Measurements from ENCODE around the gene ZBTB20. TPM values are rescaled to one million over a fixed set of nuclear protein-coding genes. Genes with fewer than 3 reads are reported as not detected.

The ZBTB20 gene
- total and polyA plus RNA-seq, 2 donors (not counting 1 experiment from before 2014, with no cell fraction given), result 4.0 to 123 TPM

DNA sequence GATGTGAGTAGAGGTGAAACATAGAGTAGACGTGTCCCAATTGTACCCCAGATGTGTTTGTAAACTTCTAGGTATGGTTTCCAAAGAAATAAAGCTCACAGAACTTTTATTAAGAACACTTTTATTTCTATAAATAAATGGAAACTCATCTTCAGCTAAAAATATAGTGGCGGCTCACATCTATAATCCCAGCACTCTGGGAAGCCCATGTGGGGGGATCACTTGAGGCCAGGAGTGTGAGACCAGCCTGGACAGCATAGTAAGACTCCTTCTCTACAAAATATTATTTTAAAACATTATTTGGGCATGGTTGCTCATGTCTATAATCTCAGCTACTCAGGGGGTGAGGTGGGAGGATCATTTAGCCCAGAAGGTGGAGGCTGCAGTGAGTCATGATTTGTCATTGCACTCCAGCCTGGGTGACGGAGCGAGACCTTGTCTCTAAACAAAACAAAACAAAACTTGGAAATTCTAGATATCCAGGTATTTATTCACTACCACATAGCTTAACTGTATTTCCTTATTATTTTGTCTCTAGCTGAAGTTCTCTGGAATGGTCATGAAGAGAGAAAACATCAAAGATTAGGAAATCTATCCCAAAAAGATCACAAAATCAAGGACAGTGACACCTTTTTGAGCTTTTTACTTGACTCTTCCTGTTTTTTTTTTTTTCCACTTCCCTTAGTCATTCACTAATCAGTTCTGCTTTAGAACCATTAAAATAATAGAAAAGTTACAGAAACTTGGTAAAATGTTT lies 595.1 kb downstream of the ZBTB20 start:
- Mint-ChIP-seq H3K4me1 (no peaks in the 10 kb centered on the region), H3K27me3 (no peaks in the 10 kb centered on the region), H3K27ac (no peak overlapping the region), H3K9me3 (ENCODE audit: insufficient read depth) (no peaks in the 10 kb centered on the region), H3K4me3 (no peak overlapping the region)
- DNase-seq (no peak), ATAC-seq (ENCODE audit: low read depth) (no peak)
- H3K9ac ChIP-seq (ENCODE audit: low read length), result no peak overlapping the region
- no peak overlapping the region for H3K27ac ChIP-seq (ENCODE audit: low read length in 2 of 2)
- peaks cover 0 to 1% (median 0%) of the 10 kb centered on the region in 3 donors for H3K9me3 ChIP-seq (ENCODE audit: control extremely low read depth in 1 of 3, control insufficient read depth in 2 of 3, insufficient read depth in 1 of 3, low read length in 2 of 3)
- H3K79me2 ChIP-seq (ENCODE audit: control insufficient read depth, insufficient read depth, low read length), result no peaks in the 10 kb centered on the region
- no peak overlapping the region for H3K4me2 ChIP-seq (replicated peaks; ENCODE audit: low read depth, low read length, poor library complexity, severe bottlenecking)
- POLR2A ChIA-PET, result no interaction called here
- H2AFZ ChIP-seq (ENCODE audit: insufficient read depth, low read depth, low read length, poor library complexity, severe bottlenecking), result no peak overlapping the region
- no peak overlapping the region for H3K4me3 ChIP-seq (ENCODE audit: control extremely low read depth in 1 of 5, extremely low read depth in 1 of 5, insufficient read depth in 1 of 5, low read depth in 2 of 5, low read length in 4 of 5)
- H3K36me3 ChIP-seq (replicated peaks in 1 of 2; ENCODE audit: control extremely low read depth in 1 of 2, control insufficient read depth in 1 of 2, extremely low read depth in 1 of 2, insufficient read depth in 2 of 2, low read length in 1 of 2), result peaks cover 0 to 2% of the 10 kb centered on the region in 2 experiments
- no peaks in the 10 kb centered on the region for H3K27me3 ChIP-seq (replicated peaks in 1 of 4; ENCODE audit: control extremely low read depth in 1 of 4, control insufficient read depth in 3 of 4, insufficient read depth in 4 of 4, low read length in 3 of 4)
- H3K4me1 ChIP-seq (ENCODE audit: control insufficient read depth in 2 of 2, insufficient read depth in 2 of 2, low read length in 2 of 2), result no peaks in the 10 kb centered on the region
- no peaks in the 10 kb centered on the region for H4K20me1 ChIP-seq (ENCODE audit: control insufficient read depth, insufficient read depth, low read length, poor library complexity, severe bottlenecking)
- no CpG with 5 or more reads among the region's 4 CpGs for WGBS (ENCODE audit: insufficient coverage)
- TF ChIP-seq, protein P1, sequence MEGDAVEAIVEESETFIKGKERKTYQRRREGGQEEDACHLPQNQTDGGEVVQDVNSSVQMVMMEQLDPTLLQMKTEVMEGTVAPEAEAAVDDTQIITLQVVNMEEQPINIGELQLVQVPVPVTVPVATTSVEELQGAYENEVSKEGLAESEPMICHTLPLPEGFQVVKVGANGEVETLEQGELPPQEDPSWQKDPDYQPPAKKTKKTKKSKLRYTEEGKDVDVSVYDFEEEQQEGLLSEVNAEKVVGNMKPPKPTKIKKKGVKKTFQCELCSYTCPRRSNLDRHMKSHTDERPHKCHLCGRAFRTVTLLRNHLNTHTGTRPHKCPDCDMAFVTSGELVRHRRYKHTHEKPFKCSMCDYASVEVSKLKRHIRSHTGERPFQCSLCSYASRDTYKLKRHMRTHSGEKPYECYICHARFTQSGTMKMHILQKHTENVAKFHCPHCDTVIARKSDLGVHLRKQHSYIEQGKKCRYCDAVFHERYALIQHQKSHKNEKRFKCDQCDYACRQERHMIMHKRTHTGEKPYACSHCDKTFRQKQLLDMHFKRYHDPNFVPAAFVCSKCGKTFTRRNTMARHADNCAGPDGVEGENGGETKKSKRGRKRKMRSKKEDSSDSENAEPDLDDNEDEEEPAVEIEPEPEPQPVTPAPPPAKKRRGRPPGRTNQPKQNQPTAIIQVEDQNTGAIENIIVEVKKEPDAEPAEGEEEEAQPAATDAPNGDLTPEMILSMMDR (IDR thresholded peaks at IDR 0.05), result no peak
- TF ChIP-seq EZH2 (IDR thresholded peaks at IDR 0.05; ENCODE audit: borderline replicate concordance, insufficient read depth, low read depth, low read length, poor library complexity, severe bottlenecking), result no peak
- intact Hi-C loops (cut with micrococcal nuclease), result no loop called here
- CTCF ChIA-PET, result interaction anchor here (0.7 to 1.3 kb wide), 3 partner anchors 29 to 265 kb away, joined by 3 read pairs; no protein-coding TSS in a partner anchor

DNA sequence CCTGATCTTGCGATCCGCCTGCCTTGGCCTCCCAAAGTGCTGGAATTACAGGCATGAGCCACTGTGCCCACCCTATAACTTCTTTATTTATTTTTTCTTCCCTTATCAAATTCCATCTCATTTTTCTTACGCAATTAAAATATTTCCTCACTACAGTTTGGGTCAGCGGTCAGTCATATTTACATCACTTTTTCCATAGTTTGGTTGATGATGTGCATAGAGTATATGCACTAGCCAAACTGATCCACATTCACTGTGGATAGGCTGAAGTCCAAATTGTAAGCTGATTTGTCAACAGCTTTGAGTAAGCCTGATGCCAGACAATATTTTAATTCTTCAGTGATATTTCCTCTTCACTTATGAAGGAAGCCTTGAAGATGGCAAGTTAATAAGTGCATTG lies 596.9 kb downstream of the ZBTB20 start:
- intact Hi-C loops (cut with micrococcal nuclease), result no loop called here
- Histone ChIP-seq H3K27ac (ENCODE audit: low read length in 2 of 2) (no peak overlapping the region), H3K27me3 (replicated peaks in 1 of 4; ENCODE audit: control extremely low read depth in 1 of 4, control insufficient read depth in 3 of 4, insufficient read depth in 4 of 4, low read length in 3 of 4) (no peaks in the 10 kb centered on the region), H2AFZ (ENCODE audit: insufficient read depth, low read depth, low read length, poor library complexity, severe bottlenecking) (no peak overlapping the region), H3K4me3 (ENCODE audit: control extremely low read depth in 1 of 5, extremely low read depth in 1 of 5, insufficient read depth in 1 of 5, low read depth in 2 of 5, low read length in 4 of 5) (no peak overlapping the region), H3K4me2 (replicated peaks; ENCODE audit: low read depth, low read length, poor library complexity, severe bottlenecking) (no peak overlapping the region), H3K9me3 (ENCODE audit: control extremely low read depth in 1 of 3, control insufficient read depth in 2 of 3, insufficient read depth in 1 of 3, low read length in 2 of 3) (peaks cover 0 to 1% (median 0%) of the 10 kb centered on the region in 3 donors), H4K20me1 (ENCODE audit: control insufficient read depth, insufficient read depth, low read length, poor library complexity, severe bottlenecking) (no peaks in the 10 kb centered on the region), H3K79me2 (ENCODE audit: control insufficient read depth, insufficient read depth, low read length) (no peaks in the 10 kb centered on the region), H3K4me1 (ENCODE audit: control insufficient read depth in 2 of 2, insufficient read depth in 2 of 2, low read length in 2 of 2) (no peaks in the 10 kb centered on the region), H3K9ac (ENCODE audit: low read length) (no peak overlapping the region), H3K36me3 (replicated peaks in 1 of 2; ENCODE audit: control extremely low read depth in 1 of 2, control insufficient read depth in 1 of 2, extremely low read depth in 1 of 2, insufficient read depth in 2 of 2, low read length in 1 of 2) (no peaks in the 10 kb centered on the region)
- no peaks in the 10 kb centered on the region for H3K27me3 Mint-ChIP-seq
- no peak for ATAC-seq (ENCODE audit: low read depth)
- no peak overlapping the region for H3K4me3 Mint-ChIP-seq
- ChIA-PET POLR2A (no interaction called here), CTCF (no interaction called here)
- no peak overlapping the region for H3K27ac Mint-ChIP-seq
- no peaks in the 10 kb centered on the region for H3K4me1 Mint-ChIP-seq
- DNase-seq, result no peak
- no peaks in the 10 kb centered on the region for H3K9me3 Mint-ChIP-seq (ENCODE audit: insufficient read depth)
- 100% methylated on average over 2 of the region's 4 CpGs for WGBS (ENCODE audit: insufficient coverage)
- no peak for TF ChIP-seq EZH2 (IDR thresholded peaks at IDR 0.05; ENCODE audit: borderline replicate concordance, insufficient read depth, low read depth, low read length, poor library complexity, severe bottlenecking)
- TF ChIP-seq, protein P1 (IDR thresholded peaks at IDR 0.05), result no peak

Measured in B cell (primary cell).